Neutrophil (primary cell): ENCODE results near the gene HERPUD2.

Experiments used
- H3K27ac ChIP-seq: fragments of 200-600 bp; sonication (generic); 2 replicates; pipeline ENCODE4 v1.5.1; 2016; ENCODE audit warnings: mild to moderate bottlenecking, moderate library complexity
- H3K27me3 ChIP-seq: fragments of 200-600 bp; sonication (generic); 2 replicates; pipeline ENCODE4 v1.6.0; 2016; ENCODE audit warnings: mild to moderate bottlenecking
- H3K36me3 ChIP-seq: fragments of 200-600 bp; sonication (generic); 2 replicates; pipeline ENCODE4 v1.5.1; 2017
- H3K4me1 ChIP-seq, 2 experiments: fragments of 200-600 bp in 1 of 2; sonication (generic) in 1 of 2; 1 replicate in 1 of 2; 2 replicates in 1 of 2; pipeline versions ENCODE4 v1.5.1 to v1.6.1; 2013 to 2016; ENCODE audit warnings: low read depth in 1 of 2, low read length in 1 of 2, mild to moderate bottlenecking in 1 of 2, moderate library complexity in 1 of 2; ENCODE audit not compliant: control insufficient read depth in 1 of 2, insufficient read depth in 1 of 2
- H3K4me3 ChIP-seq, 2 experiments: fragments of 200-600 bp in 1 of 2; sonication (generic) in 1 of 2; 1 replicate in 1 of 2; 2 replicates in 1 of 2; pipeline ENCODE4 v1.5.1; 2013 to 2016; ENCODE audit warnings: low read depth in 1 of 2, low read length in 1 of 2, mild to moderate bottlenecking in 1 of 2, moderate library complexity in 1 of 2
- H3K9me3 ChIP-seq: fragments of 200-600 bp; sonication (generic); 2 replicates; pipeline ENCODE4 v1.5.1; 2016
- TF ChIP-seq, protein P1 (sequence below): fragments of 200-600 bp; sonication (generic); IDR thresholded peaks from 2 replicates; pipeline ENCODE4 v1.5.1; 2016; ENCODE audit warnings: antibody characterized with exemption

Gene HERPUD2

GRCh38 chr7:35731349-35731748 is 36.4 kb upstream of the HERPUD2 start:
- TF ChIP-seq, protein P1, sequence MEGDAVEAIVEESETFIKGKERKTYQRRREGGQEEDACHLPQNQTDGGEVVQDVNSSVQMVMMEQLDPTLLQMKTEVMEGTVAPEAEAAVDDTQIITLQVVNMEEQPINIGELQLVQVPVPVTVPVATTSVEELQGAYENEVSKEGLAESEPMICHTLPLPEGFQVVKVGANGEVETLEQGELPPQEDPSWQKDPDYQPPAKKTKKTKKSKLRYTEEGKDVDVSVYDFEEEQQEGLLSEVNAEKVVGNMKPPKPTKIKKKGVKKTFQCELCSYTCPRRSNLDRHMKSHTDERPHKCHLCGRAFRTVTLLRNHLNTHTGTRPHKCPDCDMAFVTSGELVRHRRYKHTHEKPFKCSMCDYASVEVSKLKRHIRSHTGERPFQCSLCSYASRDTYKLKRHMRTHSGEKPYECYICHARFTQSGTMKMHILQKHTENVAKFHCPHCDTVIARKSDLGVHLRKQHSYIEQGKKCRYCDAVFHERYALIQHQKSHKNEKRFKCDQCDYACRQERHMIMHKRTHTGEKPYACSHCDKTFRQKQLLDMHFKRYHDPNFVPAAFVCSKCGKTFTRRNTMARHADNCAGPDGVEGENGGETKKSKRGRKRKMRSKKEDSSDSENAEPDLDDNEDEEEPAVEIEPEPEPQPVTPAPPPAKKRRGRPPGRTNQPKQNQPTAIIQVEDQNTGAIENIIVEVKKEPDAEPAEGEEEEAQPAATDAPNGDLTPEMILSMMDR, result no peak
- H3K9me3 ChIP-seq, result no peaks in the 10 kb centered on the region
- H3K4me3 ChIP-seq, result no peak overlapping the region
- H3K36me3 ChIP-seq, result no peaks in the 10 kb centered on the region
- H3K27ac ChIP-seq, result no peak overlapping the region
- no peaks in the 10 kb centered on the region for H3K4me1 ChIP-seq
- no peaks in the 10 kb centered on the region for H3K27me3 ChIP-seq

- H3K27ac ChIP-seq, result no peak overlapping the region
- no peak overlapping the region for H3K4me3 ChIP-seq
- TF ChIP-seq, protein P1, result no peak
- H3K9me3 ChIP-seq, result no peaks in the 10 kb centered on the region
- H3K4me1 ChIP-seq, result no peaks in the 10 kb centered on the region
- H3K36me3 ChIP-seq, result no peaks in the 10 kb centered on the region
- no peaks in the 10 kb centered on the region for H3K27me3 ChIP-seq
Measured at GRCh38 chr7:35729061-35729783, 34.3 kb upstream of the HERPUD2 start.

DNA sequence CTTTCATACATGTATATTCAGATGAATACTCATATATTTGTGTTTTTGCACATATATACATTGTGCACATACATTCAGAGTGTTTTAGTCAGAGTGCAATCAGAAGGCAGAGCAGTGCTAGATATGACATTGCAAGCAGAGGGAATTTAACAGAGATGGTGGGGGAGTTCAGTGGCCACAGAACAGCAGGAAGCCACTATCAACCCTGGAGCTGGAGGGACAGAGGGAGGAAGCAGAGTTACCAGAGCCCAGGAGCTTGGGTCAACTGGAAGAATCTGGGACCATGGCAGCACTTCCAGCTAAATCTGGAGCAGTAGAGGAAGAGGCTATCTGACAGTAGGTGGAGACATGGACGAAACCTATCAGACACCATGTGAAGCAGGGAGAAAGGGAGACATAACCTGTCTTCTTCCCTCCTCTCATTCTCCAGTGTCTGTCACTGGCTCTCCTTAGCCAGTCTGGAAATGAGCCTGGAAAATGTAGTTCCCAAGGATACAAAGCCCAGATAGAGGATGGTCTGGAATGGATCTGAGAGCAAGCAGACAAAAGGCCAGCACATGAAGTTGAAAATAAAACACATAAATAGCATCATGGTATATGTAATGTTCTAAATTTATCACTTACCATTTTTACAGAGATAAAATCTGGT is 33.6 kb upstream of the HERPUD2 start:
- Histone ChIP-seq H3K27ac (no peak overlapping the region), H3K4me3 (no peak overlapping the region), H3K4me1 (no peaks in the 10 kb centered on the region), H3K27me3 (no peaks in the 10 kb centered on the region), H3K36me3 (no peaks in the 10 kb centered on the region), H3K9me3 (no peaks in the 10 kb centered on the region)
- TF ChIP-seq, protein P1, result no peak

DNA sequence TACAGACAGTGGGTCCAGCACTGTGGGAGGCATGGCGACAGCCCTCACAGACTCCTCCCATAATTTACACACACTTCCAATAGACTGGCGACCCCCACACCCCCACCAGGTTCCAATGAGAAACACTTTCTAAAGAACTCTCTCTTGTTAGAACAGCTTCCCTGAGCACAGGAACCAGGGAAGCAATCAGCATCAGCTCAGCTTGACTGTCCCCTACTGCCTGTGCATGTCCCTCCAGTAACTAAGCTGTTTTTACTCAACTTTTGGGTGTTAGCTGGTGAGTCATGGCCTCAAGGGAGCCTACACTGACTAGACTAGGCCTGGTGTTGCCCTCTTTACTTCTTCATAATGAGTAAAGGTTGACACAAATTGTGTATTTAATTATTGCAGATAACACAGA is 32.6 kb upstream of the HERPUD2 start:
- TF ChIP-seq, protein P1, result no peak
- no peaks in the 10 kb centered on the region for H3K4me1 ChIP-seq
- no peaks in the 10 kb centered on the region for H3K36me3 ChIP-seq
- no peaks in the 10 kb centered on the region for H3K9me3 ChIP-seq
- no peak overlapping the region for H3K4me3 ChIP-seq
- H3K27me3 ChIP-seq, result no peaks in the 10 kb centered on the region
- H3K27ac ChIP-seq, result no peak overlapping the region

DNA sequence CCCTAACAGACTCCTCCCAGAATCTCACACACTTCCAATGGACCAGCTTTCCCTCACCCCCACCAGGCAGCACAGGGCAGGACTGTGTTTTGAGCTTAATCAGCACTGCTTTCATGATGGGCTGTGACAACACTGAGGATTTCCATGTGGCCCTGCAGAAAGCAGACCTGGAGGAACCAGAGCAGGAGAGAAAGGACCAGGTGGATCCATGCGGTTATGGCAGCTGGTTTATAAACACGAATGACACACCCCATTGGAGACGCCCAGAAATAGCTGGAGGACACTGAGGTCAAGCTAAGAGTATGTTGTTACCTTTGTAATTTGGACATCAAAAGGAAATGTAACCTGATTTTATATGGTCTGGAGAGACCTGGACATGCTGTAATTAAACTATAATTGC is 31.7 kb upstream of the HERPUD2 start:
- H3K4me3 ChIP-seq, result no peak overlapping the region
- H3K27ac ChIP-seq, result no peak overlapping the region
- H3K4me1 ChIP-seq, result no peaks in the 10 kb centered on the region
- no peaks in the 10 kb centered on the region for H3K27me3 ChIP-seq
- TF ChIP-seq, protein P1, result no peak
- H3K36me3 ChIP-seq, result no peaks in the 10 kb centered on the region
- H3K9me3 ChIP-seq, result no peaks in the 10 kb centered on the region
